ENCODE measurements around the gene WTIP.

Gene WTIP

GRCh38 chr19:34505321-34506025, 23.9 kb downstream of the WTIP start:
- TF ChIP-seq SIN3A (IDR thresholded peaks at IDR 0.05; ENCODE audit: borderline replicate concordance, insufficient read depth, low read length) (no peak), TAF1 (IDR thresholded peaks at IDR 0.05; ENCODE audit: borderline replicate concordance, insufficient read depth, low read length) (no peak), POLR2AphosphoS5 (IDR thresholded peaks at IDR 0.05; ENCODE audit: low read depth, low read length) (no peak), REST (IDR thresholded peaks at IDR 0.05; ENCODE audit: insufficient read depth in 1 of 2, low read depth in 2 of 2, low read length in 2 of 2) (no peak), FOXP2 (optimal IDR thresholded peaks at IDR 0.05; ENCODE audit: borderline replicate concordance, extremely low read depth, extremely low read length, insufficient read depth) (no peak)

- TF ChIP-seq FOXP2 (optimal IDR thresholded peaks at IDR 0.05; ENCODE audit: borderline replicate concordance, extremely low read depth, extremely low read length, insufficient read depth) (no peak), POLR2AphosphoS5 (IDR thresholded peaks at IDR 0.05; ENCODE audit: low read depth, low read length) (no peak), SIN3A (IDR thresholded peaks at IDR 0.05; ENCODE audit: borderline replicate concordance, insufficient read depth, low read length) (no peak), REST (IDR thresholded peaks at IDR 0.05; ENCODE audit: insufficient read depth in 1 of 2, low read depth in 2 of 2, low read length in 2 of 2) (no peak), TAF1 (IDR thresholded peaks at IDR 0.05; ENCODE audit: borderline replicate concordance, insufficient read depth, low read length) (no peak)
Observed at GRCh38 chr19:34506026-34506370, 24.4 kb downstream of the WTIP start.

- TF ChIP-seq TAF1 (IDR thresholded peaks at IDR 0.05; ENCODE audit: borderline replicate concordance, insufficient read depth, low read length): no peak
- TF ChIP-seq POLR2AphosphoS5 (IDR thresholded peaks at IDR 0.05; ENCODE audit: low read depth, low read length): no peak
- TF ChIP-seq FOXP2 (optimal IDR thresholded peaks at IDR 0.05; ENCODE audit: borderline replicate concordance, extremely low read depth, extremely low read length, insufficient read depth): no peak
Observed at GRCh38 chr19:34507414-34508067, 26.0 kb downstream of the WTIP start.

- TF ChIP-seq SIN3A (IDR thresholded peaks at IDR 0.05; ENCODE audit: borderline replicate concordance, insufficient read depth, low read length) (no peak), FOXP2 (optimal IDR thresholded peaks at IDR 0.05; ENCODE audit: borderline replicate concordance, extremely low read depth, extremely low read length, insufficient read depth) (no peak), TAF1 (IDR thresholded peaks at IDR 0.05; ENCODE audit: borderline replicate concordance, insufficient read depth, low read length) (no peak), POLR2AphosphoS5 (IDR thresholded peaks at IDR 0.05; ENCODE audit: low read depth, low read length) (no peak), REST (IDR thresholded peaks at IDR 0.05; ENCODE audit: insufficient read depth in 1 of 2, low read depth in 2 of 2, low read length in 2 of 2) (no peak)
Observed at GRCh38 chr19:34508540-34508939, 27.0 kb downstream of the WTIP start.

GRCh38 chr19:34512254-34512822, 30.8 kb downstream of the WTIP start:
- no peak for TF ChIP-seq REST (IDR thresholded peaks at IDR 0.05; ENCODE audit: insufficient read depth in 1 of 2, low read depth in 2 of 2, low read length in 2 of 2)
- TF ChIP-seq TAF1 (IDR thresholded peaks at IDR 0.05; ENCODE audit: borderline replicate concordance, insufficient read depth, low read length): no peak
- TF ChIP-seq SIN3A (IDR thresholded peaks at IDR 0.05; ENCODE audit: borderline replicate concordance, insufficient read depth, low read length): no peak
- TF ChIP-seq FOXP2 (optimal IDR thresholded peaks at IDR 0.05; ENCODE audit: borderline replicate concordance, extremely low read depth, extremely low read length, insufficient read depth): no peak
- TF ChIP-seq POLR2AphosphoS5 (IDR thresholded peaks at IDR 0.05; ENCODE audit: low read depth, low read length): no peak
